MCF 10A (cell line): Measurements from ENCODE around the gene DPP6. TPM values are rescaled to one million over a fixed set of nuclear protein-coding genes. Genes with fewer than 3 reads are reported as not detected.

Experiments used
- BruUV-seq: library from RNA; stranded (reverse); fragments of 400-500 nt; replicated peaks from 2 replicates; lab custom pipeline; 2021; lab: Mats Ljungman, UMichigan
- CTCF ChIA-PET: fragments of 300-600 bp; sonication (Branson Sonifier 250); formaldehyde crosslinking; extraction: SDS; loops from one replicate; lab custom pipeline; 2021; ENCODE audit warnings: antibody characterized with exemption, inconsistent platforms; lab: Yijun Ruan, JAX
- POLR2A ChIA-PET: fragments of 300-600, 350-650 bp; sonication (Branson Sonifier 250); formaldehyde crosslinking; extraction: SDS; loops from one replicate; lab custom pipeline; 2020; ENCODE audit warnings: antibody characterized with exemption, inconsistent platforms; lab: Yijun Ruan, JAX
- DNase-seq: peaks from one replicate; pipeline ENCODE4 v3.0.0-alpha.2; 2018; ENCODE audit not compliant: unreplicated experiment
- H3K27ac Mint-ChIP-seq: one replicate; pipeline ENCODE4 v1.8.0; 2022; ENCODE audit warnings: mild to moderate bottlenecking, low read depth, mixed read lengths; ENCODE audit not compliant: unreplicated experiment
- H3K27me3 Mint-ChIP-seq: one replicate; pipeline ENCODE4 v1.8.0; 2022; ENCODE audit warnings: mixed read lengths; ENCODE audit not compliant: insufficient read depth, unreplicated experiment
- H3K36me3 Mint-ChIP-seq: one replicate; pipeline ENCODE4 v1.8.0; 2022; ENCODE audit warnings: mild to moderate bottlenecking, moderate library complexity, mixed read lengths; ENCODE audit not compliant: insufficient read depth, unreplicated experiment
- H3K4me1 Mint-ChIP-seq: one replicate; pipeline ENCODE4 v1.8.0; 2022; ENCODE audit warnings: mixed read lengths; ENCODE audit not compliant: insufficient read depth, unreplicated experiment
- H3K4me3 Mint-ChIP-seq: one replicate; pipeline ENCODE4 v1.8.0; 2022; ENCODE audit warnings: mild to moderate bottlenecking, moderate library complexity, mixed read lengths; ENCODE audit not compliant: unreplicated experiment
- H3K9me3 Mint-ChIP-seq: one replicate; pipeline ENCODE4 v1.8.0; 2022; ENCODE audit warnings: mixed read lengths; ENCODE audit not compliant: unreplicated experiment
- intact Hi-C: fragments of 100-400 bp; cut with micrococcal nuclease; formaldehyde crosslinking; loops from 2 replicates; pipeline ENCODE4 v1.14.1; 2022
- total RNA-seq: library from RNA; stranded (reverse); gene quantifications from 2 replicates; pipeline ENCODE4 v1.2.3, GENCODE V29; 2022
- TF ChIP-seq, protein P1 (sequence below): fragments of 200-600 bp; IDR thresholded peaks from one replicate; pipeline ENCODE4 v1.8.0; 2022; ENCODE audit warnings: antibody characterized with exemption, mild to moderate bottlenecking; ENCODE audit not compliant: unreplicated experiment

DPP6 gene
- total RNA-seq, 1 experiment from 2014 or later: not detected

DNA sequence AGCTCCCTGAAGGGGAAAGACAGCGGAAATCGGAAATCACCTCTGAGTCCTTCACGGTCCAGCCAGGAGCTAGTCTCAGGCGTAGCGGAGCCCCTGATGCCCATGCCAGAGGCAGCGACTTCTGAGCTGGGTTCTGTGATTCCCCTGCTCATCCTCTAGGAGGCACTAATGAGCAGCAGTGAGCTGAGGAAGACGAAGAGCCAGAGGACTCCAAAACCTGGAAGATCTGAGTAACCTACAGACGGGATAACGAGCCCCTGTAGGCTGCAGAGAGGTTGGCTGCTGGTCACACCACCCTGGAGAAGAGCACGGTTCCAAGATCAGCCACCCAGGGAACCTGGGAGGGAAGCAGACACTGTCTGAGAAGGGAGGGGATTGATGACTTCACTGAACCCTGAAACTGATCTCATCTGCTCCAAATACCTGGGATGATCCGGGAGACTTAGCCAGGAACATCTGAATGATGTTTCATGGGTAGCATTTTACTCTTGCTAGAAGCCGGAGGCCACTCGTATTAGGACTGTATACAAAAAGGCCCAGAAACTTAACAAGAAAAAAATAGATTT is 646.6 kb downstream of the DPP6 start:
- no TSS peak for BruUV-seq
- ChIA-PET POLR2A (interaction anchor here (1.4 kb wide), 1 partner anchor 21 kb away, joined by 3 read pairs; no protein-coding TSS in a partner anchor), CTCF (interaction anchor here (0.6 to 1.9 kb wide), 16 partner anchors 11 to 788 kb away, joined by 3 to 5 read pairs (median 3); no protein-coding TSS in a partner anchor)
- intact Hi-C loops: no loop called here
- H3K27me3 Mint-ChIP-seq: no peaks in the 10 kb centered on the region
- H3K27ac Mint-ChIP-seq: no peak overlapping the region
- no peaks in the 10 kb centered on the region for H3K4me1 Mint-ChIP-seq
- TF ChIP-seq, protein P1, sequence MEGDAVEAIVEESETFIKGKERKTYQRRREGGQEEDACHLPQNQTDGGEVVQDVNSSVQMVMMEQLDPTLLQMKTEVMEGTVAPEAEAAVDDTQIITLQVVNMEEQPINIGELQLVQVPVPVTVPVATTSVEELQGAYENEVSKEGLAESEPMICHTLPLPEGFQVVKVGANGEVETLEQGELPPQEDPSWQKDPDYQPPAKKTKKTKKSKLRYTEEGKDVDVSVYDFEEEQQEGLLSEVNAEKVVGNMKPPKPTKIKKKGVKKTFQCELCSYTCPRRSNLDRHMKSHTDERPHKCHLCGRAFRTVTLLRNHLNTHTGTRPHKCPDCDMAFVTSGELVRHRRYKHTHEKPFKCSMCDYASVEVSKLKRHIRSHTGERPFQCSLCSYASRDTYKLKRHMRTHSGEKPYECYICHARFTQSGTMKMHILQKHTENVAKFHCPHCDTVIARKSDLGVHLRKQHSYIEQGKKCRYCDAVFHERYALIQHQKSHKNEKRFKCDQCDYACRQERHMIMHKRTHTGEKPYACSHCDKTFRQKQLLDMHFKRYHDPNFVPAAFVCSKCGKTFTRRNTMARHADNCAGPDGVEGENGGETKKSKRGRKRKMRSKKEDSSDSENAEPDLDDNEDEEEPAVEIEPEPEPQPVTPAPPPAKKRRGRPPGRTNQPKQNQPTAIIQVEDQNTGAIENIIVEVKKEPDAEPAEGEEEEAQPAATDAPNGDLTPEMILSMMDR: no peak
- H3K4me3 Mint-ChIP-seq: no peak overlapping the region
- H3K9me3 Mint-ChIP-seq: peaks cover 29% of the 10 kb centered on the region
- no peak for DNase-seq
- peaks cover 7% of the 10 kb centered on the region for H3K36me3 Mint-ChIP-seq

- CTCF ChIA-PET: interaction anchor here (1.0 to 1.8 kb wide), 2 partner anchors 22 to 31 kb away, joined by 3 to 5 read pairs; no protein-coding TSS in a partner anchor
- no peak for DNase-seq
- TF ChIP-seq, protein P1: no peak
- no TSS peak for BruUV-seq
- intact Hi-C loops: no loop called here
- peaks cover 7% of the 10 kb centered on the region for H3K36me3 Mint-ChIP-seq
- H3K27me3 Mint-ChIP-seq: no peaks in the 10 kb centered on the region
- H3K27ac Mint-ChIP-seq: no peak overlapping the region
- peaks cover 29% of the 10 kb centered on the region for H3K9me3 Mint-ChIP-seq
- H3K4me3 Mint-ChIP-seq: no peak overlapping the region
- POLR2A ChIA-PET: interaction anchor here (1.4 kb wide), 1 partner anchor 22 kb away, joined by 3 read pairs; no protein-coding TSS in a partner anchor
- no peaks in the 10 kb centered on the region for H3K4me1 Mint-ChIP-seq
These were observed 647.2 kb downstream of the DPP6 start for GRCh38 chr7:154699417-154699816.

- ChIA-PET POLR2A (interaction anchor here (0.7 kb wide), 1 partner anchor 505 kb away, joined by 3 read pairs; no protein-coding TSS in a partner anchor), CTCF (no interaction called here)
- Mint-ChIP-seq H3K4me3 (no peak overlapping the region), H3K27ac (no peak overlapping the region), H3K4me1 (no peaks in the 10 kb centered on the region), H3K27me3 (no peaks in the 10 kb centered on the region), H3K9me3 (peaks cover 32% of the 10 kb centered on the region), H3K36me3 (no peaks in the 10 kb centered on the region)
- DNase-seq: no peak
- no TSS peak for BruUV-seq
- TF ChIP-seq, protein P1: no peak
- intact Hi-C loops: no loop called here
These were observed 657.8 kb downstream of the DPP6 start for GRCh38 chr7:154709840-154710520.

GRCh38 chr7:154720016-154720415 is 667.8 kb downstream of the DPP6 start:
- TF ChIP-seq, protein P1: no peak
- CTCF ChIA-PET: no interaction called here
- intact Hi-C loops: no loop called here
- Mint-ChIP-seq H3K4me3 (no peak overlapping the region), H3K36me3 (no peaks in the 10 kb centered on the region), H3K4me1 (no peaks in the 10 kb centered on the region), H3K27ac (no peak overlapping the region), H3K27me3 (no peaks in the 10 kb centered on the region), H3K9me3 (peaks cover 37% of the 10 kb centered on the region)
- POLR2A ChIA-PET: no interaction called here
- no peak for DNase-seq
- BruUV-seq: no TSS peak
